OCI-LY7 (cell line): ENCODE results near the gene HACD2. TPM values are rescaled to one million over a fixed set of nuclear protein-coding genes. Genes with fewer than 3 reads are reported as not detected.

Experiments
- BruUV-seq: library from RNA; stranded (reverse); fragments of 400-500 nt; replicated peaks from 2 replicates; lab custom pipeline; 2021; lab: Mats Ljungman, UMichigan
- CTCF ChIA-PET: fragments of 300-600 bp; sonication (Branson Sonifier 250); formaldehyde crosslinking; loops from one replicate; lab custom pipeline; 2022; ENCODE audit warnings: antibody characterized with exemption; ENCODE audit not compliant: unreplicated experiment; lab: Charles Lee
- POLR2A ChIA-PET: fragments of 300-600 bp; sonication (Branson Sonifier 250); formaldehyde crosslinking; loops from one replicate; lab custom pipeline; 2022; ENCODE audit warnings: antibody characterized with exemption; lab: Charles Lee
- DNase-seq: peaks from one replicate; pipeline ENCODE4 v3.0.0-alpha.2; 2015; ENCODE audit warnings: low spot score
- H2AFZ ChIP-seq: fragments of 200-600 bp; sonication (generic), shearing (Covaris generic); 2 replicates; pipeline ENCODE4 v1.6.1; 2014; ENCODE audit warnings: mild to moderate bottlenecking, antibody characterized with exemption, low read length, moderate library complexity
- H3K27ac ChIP-seq: fragments of 200-600 bp; sonication (generic); 2 replicates; pipeline ENCODE4 v1.5.1; 2014; ENCODE audit warnings: mixed run types, low read depth, mild to moderate bottlenecking, moderate library complexity, low read length, inconsistent platforms; ENCODE audit not compliant: poor library complexity, severe bottlenecking
- H3K36me3 ChIP-seq: fragments of 200-600 bp; sonication (generic); 2 replicates; pipeline ENCODE4 v1.6.1; 2014; ENCODE audit warnings: mild to moderate bottlenecking, antibody characterized with exemption, low read length, moderate library complexity, mixed read lengths; ENCODE audit not compliant: insufficient read depth
- H3K4me1 ChIP-seq: fragments of 200-600 bp; sonication (generic); 2 replicates; pipeline ENCODE4 v1.5.1; 2014; ENCODE audit warnings: mild to moderate bottlenecking, low read length; ENCODE audit not compliant: insufficient read depth, poor library complexity, severe bottlenecking
- H3K4me2 ChIP-seq: fragments of 200-600 bp; sonication (generic); 2 replicates; pipeline ENCODE4 v1.6.1; 2014; ENCODE audit warnings: mild to moderate bottlenecking, low read length
- H3K4me3 ChIP-seq: fragments of 200-600 bp; sonication (generic); 2 replicates; pipeline ENCODE4 v1.5.1; 2014; ENCODE audit warnings: mild to moderate bottlenecking, low read depth, low read length; ENCODE audit not compliant: poor library complexity, severe bottlenecking
- H3K79me2 ChIP-seq: fragments of 200-600 bp; sonication (generic); 2 replicates; pipeline ENCODE4 v1.6.1; 2016; ENCODE audit warnings: low read depth, mild to moderate bottlenecking, low read length, moderate library complexity, mixed read lengths; ENCODE audit not compliant: insufficient read depth
- H3K9me2 ChIP-seq: fragments of 200-600 bp; sonication (generic); 2 replicates; pipeline ENCODE4 v1.6.1; 2016; ENCODE audit warnings: mild to moderate bottlenecking, low read length, mixed read lengths; ENCODE audit not compliant: insufficient read depth
- H3K9me3 ChIP-seq: fragments of 200-600 bp; sonication (generic); 2 replicates; pipeline ENCODE4 v1.6.1; 2014; ENCODE audit warnings: mild to moderate bottlenecking, mixed run types, low read length, mixed read lengths
- H4K20me1 ChIP-seq: fragments of 200-600 bp; sonication (generic); 2 replicates; pipeline ENCODE4 v1.6.1; 2014; ENCODE audit warnings: mild to moderate bottlenecking, antibody characterized with exemption, low read length, moderate library complexity, mixed read lengths; ENCODE audit not compliant: insufficient read depth
- EZH2phosphoT487 ChIP-seq: fragments of 200-600 bp; sonication (generic); IDR thresholded peaks from 2 replicates; pipeline ENCODE4 v1.6.1; 2018; ENCODE audit warnings: low read depth, borderline replicate concordance, mild to moderate bottlenecking, mixed run types, antibody characterized with exemption, low read length, moderate library complexity, mixed read lengths
- intact Hi-C: fragments of 100-400 bp; cut with micrococcal nuclease; formaldehyde crosslinking; loops from one replicate; pipeline ENCODE4 v1.10.0; 2022; ENCODE audit not compliant: unreplicated experiment
- total RNA-seq, 2 experiments: library from RNA; depleted of rRNA in 1 of 2; stranded (reverse); fragments of >200 nt in 1 of 2; shearing (Covaris generic) in 1 of 2; gene quantifications; 2 replicates each; pipeline ENCODE4 v1.2.3, GENCODE V29; 2014 to 2022
- TF ChIP-seq, protein P1 (sequence below): fragments of 200-600 bp; sonication (generic); conservative IDR thresholded peaks from 2 replicates; pipeline ENCODE4 v1.5.1; 2014; ENCODE audit warnings: mild to moderate bottlenecking, antibody characterized with exemption, low read length, moderate library complexity, mixed read lengths

The HACD2 gene
- total RNA-seq, 2 experiments from 2014 or later, result 10.2 to 22.5 TPM

DNA sequence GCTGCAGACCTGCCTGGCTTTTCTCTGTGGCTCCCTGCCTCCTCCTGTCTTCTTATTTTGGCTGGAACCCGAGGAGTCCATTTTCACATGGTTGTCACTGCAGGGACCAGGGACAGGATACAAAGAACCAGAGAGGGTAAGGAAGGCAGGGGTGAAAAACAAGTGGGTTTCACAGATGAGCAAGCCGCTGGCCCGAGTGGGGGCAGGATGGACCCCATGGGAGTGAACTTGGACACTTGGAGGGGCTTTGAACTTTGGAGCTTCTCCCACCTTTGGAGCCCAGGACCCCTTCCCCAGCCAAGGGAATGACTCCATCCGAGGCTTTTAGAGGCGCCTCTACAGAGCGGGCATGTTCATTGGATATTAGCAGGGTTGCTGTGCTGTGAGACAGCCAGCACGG is 109.1 kb downstream of the HACD2 start:
- CTCF ChIA-PET, result no interaction called here
- DNase-seq, result no peak
- H3K36me3 ChIP-seq, result no peaks in the 10 kb centered on the region
- no peaks in the 10 kb centered on the region for H3K9me3 ChIP-seq
- no peak overlapping the region for H3K27ac ChIP-seq
- no peak overlapping the region for H3K4me3 ChIP-seq
- no peak overlapping the region for H3K4me2 ChIP-seq
- no peaks in the 10 kb centered on the region for H3K4me1 ChIP-seq
- H2AFZ ChIP-seq, result no peak overlapping the region
- H4K20me1 ChIP-seq, result no peaks in the 10 kb centered on the region; the same call in 1 of the 2 replicates
- BruUV-seq, result no TSS peak
- H3K9me2 ChIP-seq, result no peaks in the 10 kb centered on the region
- POLR2A ChIA-PET, result no interaction called here
- H3K79me2 ChIP-seq, result no peaks in the 10 kb centered on the region
- TF ChIP-seq, protein P1, sequence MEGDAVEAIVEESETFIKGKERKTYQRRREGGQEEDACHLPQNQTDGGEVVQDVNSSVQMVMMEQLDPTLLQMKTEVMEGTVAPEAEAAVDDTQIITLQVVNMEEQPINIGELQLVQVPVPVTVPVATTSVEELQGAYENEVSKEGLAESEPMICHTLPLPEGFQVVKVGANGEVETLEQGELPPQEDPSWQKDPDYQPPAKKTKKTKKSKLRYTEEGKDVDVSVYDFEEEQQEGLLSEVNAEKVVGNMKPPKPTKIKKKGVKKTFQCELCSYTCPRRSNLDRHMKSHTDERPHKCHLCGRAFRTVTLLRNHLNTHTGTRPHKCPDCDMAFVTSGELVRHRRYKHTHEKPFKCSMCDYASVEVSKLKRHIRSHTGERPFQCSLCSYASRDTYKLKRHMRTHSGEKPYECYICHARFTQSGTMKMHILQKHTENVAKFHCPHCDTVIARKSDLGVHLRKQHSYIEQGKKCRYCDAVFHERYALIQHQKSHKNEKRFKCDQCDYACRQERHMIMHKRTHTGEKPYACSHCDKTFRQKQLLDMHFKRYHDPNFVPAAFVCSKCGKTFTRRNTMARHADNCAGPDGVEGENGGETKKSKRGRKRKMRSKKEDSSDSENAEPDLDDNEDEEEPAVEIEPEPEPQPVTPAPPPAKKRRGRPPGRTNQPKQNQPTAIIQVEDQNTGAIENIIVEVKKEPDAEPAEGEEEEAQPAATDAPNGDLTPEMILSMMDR, result no peak
- TF ChIP-seq EZH2phosphoT487, result no peak
- intact Hi-C loops, result no loop called here

DNA sequence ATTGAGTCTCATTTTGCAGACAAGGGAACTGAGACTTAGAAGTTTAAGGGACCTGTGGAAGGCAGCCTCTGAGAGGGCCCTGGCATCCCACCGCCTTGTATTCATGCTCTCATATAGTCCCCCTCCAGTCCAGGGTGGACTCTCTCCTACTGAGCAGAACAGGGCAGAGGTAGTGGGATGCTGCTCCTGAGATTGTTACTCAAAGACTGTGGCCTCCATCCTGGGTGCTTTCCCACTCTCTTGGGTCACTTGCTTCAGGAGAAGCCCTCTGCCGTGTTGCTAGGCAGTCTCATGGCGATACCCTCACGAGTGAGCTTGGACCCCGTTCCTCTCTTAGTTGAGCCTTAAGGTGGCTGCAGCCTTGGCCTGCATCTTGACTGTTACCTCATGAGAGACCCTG is 113.7 kb downstream of the HACD2 start:
- POLR2A ChIA-PET, result interaction anchor here (0.6 kb wide), 1 partner anchor 16 kb away, joined by 3 read pairs; no protein-coding TSS in a partner anchor
- CTCF ChIA-PET, result no interaction called here

DNA sequence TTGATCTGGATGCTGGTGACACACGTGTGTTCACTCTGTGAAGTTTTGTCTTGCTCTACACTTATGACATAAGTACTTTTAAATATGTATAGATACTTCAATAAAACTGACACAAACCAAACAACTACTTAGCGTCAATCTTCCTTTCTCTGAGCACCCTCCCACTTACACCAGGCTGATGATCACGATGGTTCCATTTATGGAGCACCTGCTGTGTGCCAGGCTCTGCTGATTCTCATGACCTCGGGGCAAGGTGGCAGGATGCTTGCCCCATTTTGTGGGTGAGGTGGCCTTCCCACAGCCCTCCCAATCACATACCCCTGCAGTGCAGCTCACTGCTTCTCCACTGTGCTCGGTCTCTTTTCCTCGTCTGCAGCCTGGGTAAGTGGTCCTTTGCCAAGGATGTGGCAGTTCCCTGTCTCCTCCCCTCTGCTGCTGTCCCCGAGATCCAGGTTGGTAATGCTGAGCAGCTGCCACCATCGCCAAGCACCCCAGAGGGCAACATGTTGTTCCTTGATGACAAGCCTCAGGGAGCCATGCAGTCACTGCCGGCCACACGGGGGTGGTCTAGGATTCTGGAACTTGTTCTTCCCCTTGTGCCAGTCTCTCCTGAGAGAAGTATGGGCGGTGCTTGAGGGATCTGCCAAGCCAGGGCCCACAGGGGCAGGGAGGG is 115.4 kb downstream of the HACD2 start:
- no peaks in the 10 kb centered on the region for H3K9me3 ChIP-seq
- DNase-seq, result no peak
- H3K36me3 ChIP-seq, result no peaks in the 10 kb centered on the region
- H4K20me1 ChIP-seq, result no peaks in the 10 kb centered on the region
- H3K4me2 ChIP-seq, result no peak overlapping the region
- intact Hi-C loops, result no loop called here
- no peak overlapping the region for H3K4me3 ChIP-seq
- TF ChIP-seq EZH2phosphoT487, result no peak
- TF ChIP-seq, protein P1, result no peak
- no peaks in the 10 kb centered on the region for H3K9me2 ChIP-seq
- BruUV-seq, result no TSS peak
- ChIA-PET POLR2A (no interaction called here), CTCF (no interaction called here)
- H3K4me1 ChIP-seq, result no peaks in the 10 kb centered on the region
- no peak overlapping the region for H2AFZ ChIP-seq
- H3K79me2 ChIP-seq, result no peaks in the 10 kb centered on the region
- H3K27ac ChIP-seq, result no peak overlapping the region

More for the DNA sequence above, 113.7 kb downstream of the HACD2 start:
- no peaks in the 10 kb centered on the region for H3K9me3 ChIP-seq
- H3K4me2 ChIP-seq, result no peak overlapping the region
- no peaks in the 10 kb centered on the region for H3K79me2 ChIP-seq
- no peak overlapping the region for H2AFZ ChIP-seq
- no peaks in the 10 kb centered on the region for H3K9me2 ChIP-seq
- H3K27ac ChIP-seq, result no peak overlapping the region
- no peak overlapping the region for H3K4me3 ChIP-seq
- intact Hi-C loops, result no loop called here
- H3K36me3 ChIP-seq, result no peaks in the 10 kb centered on the region
- H3K4me1 ChIP-seq, result no peaks in the 10 kb centered on the region
- BruUV-seq, result no TSS peak
- no peak for DNase-seq
- no peak for TF ChIP-seq EZH2phosphoT487
- TF ChIP-seq, protein P1, result no peak
- H4K20me1 ChIP-seq, result no peaks in the 10 kb centered on the region
